ENCODE data around the gene ASAP2.

ASAP2 gene

DNA sequence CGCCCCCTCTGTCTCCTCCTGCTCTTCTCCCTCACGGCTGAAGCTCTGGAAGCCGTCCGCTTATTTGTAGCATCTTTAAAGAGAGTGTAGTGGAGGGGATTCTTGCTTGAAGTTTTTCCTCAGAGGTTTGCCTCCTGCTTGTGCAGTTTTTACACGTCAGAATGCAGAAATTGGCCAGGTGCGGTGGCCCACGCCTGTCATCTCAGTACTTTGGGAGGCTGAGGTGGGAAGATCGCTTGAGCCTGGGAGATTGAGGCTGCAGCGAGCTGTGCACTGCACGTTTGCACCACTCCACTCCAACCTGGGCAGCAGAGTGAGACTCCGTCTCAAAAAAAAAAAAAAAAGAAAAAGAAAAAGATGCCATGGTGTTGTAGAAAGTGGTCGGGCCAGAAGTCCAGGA, 147.7 kb downstream of the ASAP2 start:
- no peak overlapping the region for H3K4me3 ChIP-seq (ENCODE audit: insufficient read depth, low read depth, low read length, poor library complexity, severe bottlenecking)
- H3K27ac ChIP-seq (ENCODE audit: insufficient read depth, low read length, poor library complexity, severe bottlenecking): no peak overlapping the region
- no peaks in the 10 kb centered on the region for H3K36me3 ChIP-seq (ENCODE audit: control insufficient read depth, insufficient read depth, low read length)
- no peaks in the 10 kb centered on the region for H3K27me3 ChIP-seq (replicated peaks; ENCODE audit: control insufficient read depth, insufficient read depth, low read length, poor library complexity, severe bottlenecking)
- no peaks in the 10 kb centered on the region for H3K9me3 ChIP-seq (ENCODE audit: control insufficient read depth, low read length)
- DNase-seq: no peak
- no peaks in the 10 kb centered on the region for H3K4me1 ChIP-seq (ENCODE audit: control insufficient read depth, insufficient read depth, low read length, poor library complexity, severe bottlenecking)

- Histone ChIP-seq H3K4me3 (ENCODE audit: insufficient read depth, low read depth, low read length, poor library complexity, severe bottlenecking) (no peak overlapping the region), H3K9me3 (ENCODE audit: control insufficient read depth, low read length) (no peaks in the 10 kb centered on the region), H3K27ac (ENCODE audit: insufficient read depth, low read length, poor library complexity, severe bottlenecking) (no peak overlapping the region), H3K4me1 (ENCODE audit: control insufficient read depth, insufficient read depth, low read length, poor library complexity, severe bottlenecking) (no peaks in the 10 kb centered on the region), H3K36me3 (ENCODE audit: control insufficient read depth, insufficient read depth, low read length) (no peaks in the 10 kb centered on the region), H3K27me3 (replicated peaks; ENCODE audit: control insufficient read depth, insufficient read depth, low read length, poor library complexity, severe bottlenecking) (no peaks in the 10 kb centered on the region)
- no peak for DNase-seq
Observed at GRCh38 chr2:9355270-9355669, 148.7 kb downstream of the ASAP2 start.

DNA sequence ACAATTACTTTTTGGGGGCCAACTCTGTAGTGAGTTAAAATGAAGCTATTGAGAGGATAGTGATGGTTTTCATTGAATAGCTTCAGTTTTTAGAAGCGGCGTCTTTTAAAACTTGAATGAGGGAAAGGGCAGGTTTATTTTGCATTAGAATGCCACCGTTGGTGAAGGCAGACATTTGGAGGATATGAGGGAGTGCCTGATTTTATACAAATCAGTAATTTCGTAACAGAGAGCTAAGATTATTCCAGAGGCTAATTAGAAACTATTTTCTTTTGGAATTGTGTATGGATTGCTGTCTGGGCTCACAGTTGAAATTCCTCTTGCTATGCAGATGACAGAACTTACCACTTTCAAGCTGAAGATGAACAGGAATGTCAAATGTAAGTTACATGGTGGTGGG, 149.1 kb downstream of the ASAP2 start:
- no peak overlapping the region for H3K27ac ChIP-seq (ENCODE audit: insufficient read depth, low read length, poor library complexity, severe bottlenecking)
- no peak for DNase-seq
- no peaks in the 10 kb centered on the region for H3K9me3 ChIP-seq (ENCODE audit: control insufficient read depth, low read length)
- no peaks in the 10 kb centered on the region for H3K27me3 ChIP-seq (replicated peaks; ENCODE audit: control insufficient read depth, insufficient read depth, low read length, poor library complexity, severe bottlenecking)
- no peak overlapping the region for H3K4me3 ChIP-seq (ENCODE audit: insufficient read depth, low read depth, low read length, poor library complexity, severe bottlenecking)
- no peaks in the 10 kb centered on the region for H3K36me3 ChIP-seq (ENCODE audit: control insufficient read depth, insufficient read depth, low read length)
- H3K4me1 ChIP-seq (ENCODE audit: control insufficient read depth, insufficient read depth, low read length, poor library complexity, severe bottlenecking): no peaks in the 10 kb centered on the region

GRCh38 chr2:9356261-9356660, 149.6 kb downstream of the ASAP2 start:
- Histone ChIP-seq H3K36me3 (ENCODE audit: control insufficient read depth, insufficient read depth, low read length) (no peaks in the 10 kb centered on the region), H3K4me1 (ENCODE audit: control insufficient read depth, insufficient read depth, low read length, poor library complexity, severe bottlenecking) (no peaks in the 10 kb centered on the region), H3K9me3 (ENCODE audit: control insufficient read depth, low read length) (no peaks in the 10 kb centered on the region), H3K27ac (ENCODE audit: insufficient read depth, low read length, poor library complexity, severe bottlenecking) (no peak overlapping the region), H3K27me3 (replicated peaks; ENCODE audit: control insufficient read depth, insufficient read depth, low read length, poor library complexity, severe bottlenecking) (no peaks in the 10 kb centered on the region), H3K4me3 (ENCODE audit: insufficient read depth, low read depth, low read length, poor library complexity, severe bottlenecking) (no peak overlapping the region)
- no peak for DNase-seq

DNA sequence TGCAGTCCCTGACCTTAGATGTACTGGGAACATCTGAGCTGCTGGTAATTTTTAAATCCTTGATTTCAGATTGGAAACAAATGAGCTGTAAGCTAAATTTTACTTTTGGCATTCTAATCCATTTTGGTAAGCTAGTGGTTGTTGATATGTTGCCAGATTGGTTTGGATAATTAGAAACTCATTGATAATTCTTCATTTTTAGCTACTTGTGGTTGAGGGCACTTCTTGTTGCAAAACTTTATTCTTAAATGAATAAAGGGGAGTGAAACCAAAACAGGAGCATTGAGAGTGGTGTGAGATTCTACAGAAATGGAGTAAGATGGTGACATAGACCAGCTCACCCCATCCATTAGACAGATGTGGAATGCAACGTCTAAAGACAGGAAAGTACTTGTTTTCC, 152.2 kb downstream of the ASAP2 start:
- Histone ChIP-seq H3K9me3 (ENCODE audit: control insufficient read depth, low read length) (no peaks in the 10 kb centered on the region), H3K4me3 (ENCODE audit: insufficient read depth, low read depth, low read length, poor library complexity, severe bottlenecking) (no peak overlapping the region), H3K27ac (ENCODE audit: insufficient read depth, low read length, poor library complexity, severe bottlenecking) (no peak overlapping the region), H3K36me3 (ENCODE audit: control insufficient read depth, insufficient read depth, low read length) (no peaks in the 10 kb centered on the region), H3K4me1 (ENCODE audit: control insufficient read depth, insufficient read depth, low read length, poor library complexity, severe bottlenecking) (no peaks in the 10 kb centered on the region), H3K27me3 (replicated peaks; ENCODE audit: control insufficient read depth, insufficient read depth, low read length, poor library complexity, severe bottlenecking) (no peaks in the 10 kb centered on the region)
- DNase-seq: no peak

- no peak for DNase-seq
- no peak overlapping the region for H3K27ac ChIP-seq (ENCODE audit: insufficient read depth, low read length, poor library complexity, severe bottlenecking)
- H3K9me3 ChIP-seq (ENCODE audit: control insufficient read depth, low read length): no peaks in the 10 kb centered on the region
- H3K27me3 ChIP-seq (replicated peaks; ENCODE audit: control insufficient read depth, insufficient read depth, low read length, poor library complexity, severe bottlenecking): no peaks in the 10 kb centered on the region
- no peaks in the 10 kb centered on the region for H3K4me1 ChIP-seq (ENCODE audit: control insufficient read depth, insufficient read depth, low read length, poor library complexity, severe bottlenecking)
- H3K36me3 ChIP-seq (ENCODE audit: control insufficient read depth, insufficient read depth, low read length): no peaks in the 10 kb centered on the region
- H3K4me3 ChIP-seq (ENCODE audit: insufficient read depth, low read depth, low read length, poor library complexity, severe bottlenecking): no peak overlapping the region
Observed at GRCh38 chr2:9359463-9359862, 152.9 kb downstream of the ASAP2 start.

DNA sequence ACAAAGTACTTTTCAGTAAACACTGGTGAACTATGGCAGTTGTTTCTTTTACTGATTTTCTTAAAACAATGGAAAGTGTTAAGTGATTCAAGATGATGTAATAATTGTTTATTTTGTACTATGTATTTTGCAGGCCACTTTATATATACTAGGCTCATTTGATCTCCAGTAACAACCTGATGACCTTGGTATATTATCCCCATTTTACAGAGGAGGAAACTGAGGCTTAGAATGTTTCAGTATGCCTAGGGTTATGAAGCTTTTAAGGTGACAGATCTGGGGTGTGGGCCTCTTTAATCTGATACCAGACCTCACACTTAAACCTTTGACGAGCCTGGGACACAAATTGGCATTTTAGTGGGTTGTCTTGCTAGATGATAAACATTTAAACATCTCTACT, 153.5 kb downstream of the ASAP2 start:
- Histone ChIP-seq H3K4me1 (ENCODE audit: control insufficient read depth, insufficient read depth, low read length, poor library complexity, severe bottlenecking) (no peaks in the 10 kb centered on the region), H3K4me3 (ENCODE audit: insufficient read depth, low read depth, low read length, poor library complexity, severe bottlenecking) (no peak overlapping the region), H3K36me3 (ENCODE audit: control insufficient read depth, insufficient read depth, low read length) (no peaks in the 10 kb centered on the region), H3K9me3 (ENCODE audit: control insufficient read depth, low read length) (no peaks in the 10 kb centered on the region), H3K27ac (ENCODE audit: insufficient read depth, low read length, poor library complexity, severe bottlenecking) (no peak overlapping the region), H3K27me3 (replicated peaks; ENCODE audit: control insufficient read depth, insufficient read depth, low read length, poor library complexity, severe bottlenecking) (no peaks in the 10 kb centered on the region)
- DNase-seq: no peak

- Histone ChIP-seq H3K27ac (ENCODE audit: insufficient read depth, low read length, poor library complexity, severe bottlenecking) (no peak overlapping the region), H3K4me3 (ENCODE audit: insufficient read depth, low read depth, low read length, poor library complexity, severe bottlenecking) (no peak overlapping the region), H3K4me1 (ENCODE audit: control insufficient read depth, insufficient read depth, low read length, poor library complexity, severe bottlenecking) (no peaks in the 10 kb centered on the region), H3K9me3 (ENCODE audit: control insufficient read depth, low read length) (no peaks in the 10 kb centered on the region), H3K27me3 (replicated peaks; ENCODE audit: control insufficient read depth, insufficient read depth, low read length, poor library complexity, severe bottlenecking) (no peaks in the 10 kb centered on the region), H3K36me3 (ENCODE audit: control insufficient read depth, insufficient read depth, low read length) (no peaks in the 10 kb centered on the region)
- no peak for DNase-seq
Observed at GRCh38 chr2:9360701-9361100, 154.1 kb downstream of the ASAP2 start.

- Histone ChIP-seq H3K9me3 (ENCODE audit: control insufficient read depth, low read length) (no peaks in the 10 kb centered on the region), H3K27me3 (replicated peaks; ENCODE audit: control insufficient read depth, insufficient read depth, low read length, poor library complexity, severe bottlenecking) (no peaks in the 10 kb centered on the region), H3K4me1 (ENCODE audit: control insufficient read depth, insufficient read depth, low read length, poor library complexity, severe bottlenecking) (no peaks in the 10 kb centered on the region), H3K4me3 (ENCODE audit: insufficient read depth, low read depth, low read length, poor library complexity, severe bottlenecking) (no peak overlapping the region), H3K27ac (ENCODE audit: insufficient read depth, low read length, poor library complexity, severe bottlenecking) (no peak overlapping the region), H3K36me3 (ENCODE audit: control insufficient read depth, insufficient read depth, low read length) (no peaks in the 10 kb centered on the region)
- DNase-seq: no peak
Observed at GRCh38 chr2:9364373-9364772, 157.8 kb downstream of the ASAP2 start.

DNA sequence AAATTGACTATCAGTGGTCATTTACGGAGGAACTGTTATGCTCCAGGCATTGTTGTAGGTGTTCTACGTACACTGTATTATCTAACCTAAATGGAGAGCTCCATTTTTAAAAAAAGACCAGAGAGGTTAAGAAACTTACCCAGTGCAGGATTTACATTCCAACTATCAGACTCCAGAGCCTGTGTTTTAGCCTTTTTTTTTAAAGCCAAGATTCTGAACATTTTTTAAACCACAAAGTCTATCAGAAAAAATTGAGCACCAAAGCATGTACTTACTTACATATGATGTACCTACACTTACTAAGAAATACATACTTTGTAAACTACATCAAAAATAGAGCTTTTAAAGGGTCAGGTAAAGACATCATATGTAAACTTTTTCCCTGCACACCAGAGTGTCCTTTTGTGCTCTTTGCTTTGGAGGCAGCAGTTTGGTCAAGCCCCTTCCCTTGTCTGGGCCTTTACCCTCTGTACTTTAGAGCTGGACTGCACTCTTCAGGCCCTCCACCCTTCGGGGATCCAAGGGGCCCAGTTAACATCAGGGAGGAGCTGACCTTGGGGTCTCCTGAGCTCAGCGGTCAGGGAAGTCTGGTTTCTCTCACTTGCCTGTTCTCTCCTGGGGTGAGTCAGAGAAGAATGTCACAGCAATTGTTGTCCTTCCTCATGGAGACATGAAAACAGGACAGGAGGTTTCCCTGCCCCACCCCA, 158.3 kb downstream of the ASAP2 start:
- DNase-seq: no peak
- Histone ChIP-seq H3K4me1 (ENCODE audit: control insufficient read depth, insufficient read depth, low read length, poor library complexity, severe bottlenecking) (no peaks in the 10 kb centered on the region), H3K4me3 (ENCODE audit: insufficient read depth, low read depth, low read length, poor library complexity, severe bottlenecking) (no peak overlapping the region), H3K9me3 (ENCODE audit: control insufficient read depth, low read length) (no peaks in the 10 kb centered on the region), H3K36me3 (ENCODE audit: control insufficient read depth, insufficient read depth, low read length) (no peaks in the 10 kb centered on the region), H3K27me3 (replicated peaks; ENCODE audit: control insufficient read depth, insufficient read depth, low read length, poor library complexity, severe bottlenecking) (no peaks in the 10 kb centered on the region), H3K27ac (ENCODE audit: insufficient read depth, low read length, poor library complexity, severe bottlenecking) (no peak overlapping the region)

Measured in effector memory CD4-positive, alpha-beta T cell (primary cell).